GM12875 (cell line): Measurements from ENCODE around the gene PLD4.
"Not testable (repeated sequence)": the region's sequence is repeated elsewhere in the genome, so short reads cannot be mapped to it uniquely, and the experiment has no call there.

Experiments
- H3K4me3 ChIP-seq: one replicate; pipeline ENCODE4 v1.5.1; 2011; ENCODE audit warnings: low read depth, low read length, control low read depth
- CTCF ChIP-seq: IDR thresholded peaks from 2 replicates; pipeline ENCODE4 v1.5.1; 2011; ENCODE audit warnings: low read depth, mild to moderate bottlenecking, control low read depth, inconsistent platforms, low read length, moderate library complexity, borderline replicate concordance; ENCODE audit not compliant: insufficient read depth

PLD4 gene

GRCh38 chr14:104887623-104888488 is 36.8 kb upstream of the PLD4 start:
- TF ChIP-seq CTCF: no peak

GRCh38 chr14:104888489-104889374 is 35.9 kb upstream of the PLD4 start:
- no peak for TF ChIP-seq CTCF
- H3K4me3 ChIP-seq: no peak overlapping the region

More at GRCh38 chr14:104887623-104888488, 36.8 kb upstream of the PLD4 start:
- H3K4me3 ChIP-seq: no peak overlapping the region

- TF ChIP-seq CTCF: no peak
These were observed 35.3 kb upstream of the PLD4 start for GRCh38 chr14:104889375-104889757.

GRCh38 chr14:104890292-104890691 is 34.4 kb upstream of the PLD4 start:
- not testable (repeated sequence) for H3K4me3 ChIP-seq

More at GRCh38 chr14:104889375-104889757, 35.3 kb upstream of the PLD4 start:
- no peak overlapping the region for H3K4me3 ChIP-seq

- H3K4me3 ChIP-seq: no peak overlapping the region
- TF ChIP-seq CTCF: no peak
These were observed 33.5 kb upstream of the PLD4 start for GRCh38 chr14:104891121-104891551.

GRCh38 chr14:104891664-104892530 is 32.8 kb upstream of the PLD4 start:
- no peak overlapping the region for H3K4me3 ChIP-seq
- no peak for TF ChIP-seq CTCF
